Uterus (tissue), 4 donors: ENCODE measurements around the gene DDX3X. TPM values are rescaled to one million over a fixed set of nuclear protein-coding genes. Genes with fewer than 3 reads are reported as not detected.

ENCODE experiments used
- DNase-seq, 2 donors: peaks; one replicate each; pipeline ENCODE4 v3.0.0-alpha.2; 2019 to 2020
- H3K27ac ChIP-seq, 2 donors: fragments of 200-600 bp; sonication (generic); 1 replicate in 1 of 2; 2 replicates in 1 of 2; pipeline ENCODE4 v1.5.1; 2016 to 2018
- H3K27me3 ChIP-seq, 2 donors: fragments of 200-600 bp; sonication (generic); one replicate each; pipeline ENCODE4 v1.5.1; 2018 to 2019; ENCODE audit warnings: control low read depth in 1 of 2
- H3K36me3 ChIP-seq, 2 donors: fragments of 200-600 bp; sonication (generic); one replicate each; pipeline ENCODE4 v1.5.1; 2019; ENCODE audit warnings: control low read depth in 1 of 2
- H3K4me1 ChIP-seq, 2 donors: fragments of 200-600 bp; sonication (generic); one replicate each; pipeline ENCODE4 v1.5.1; 2018 to 2019; ENCODE audit warnings: control low read depth in 1 of 2
- H3K4me3 ChIP-seq, 2 donors: fragments of 200-600 bp; sonication (generic); 1 replicate in 1 of 2; 2 replicates in 1 of 2; pipeline ENCODE4 v1.5.1; 2018 to 2019; ENCODE audit warnings: mild to moderate bottlenecking in 1 of 2
- H3K9me3 ChIP-seq, 2 donors: fragments of 200-600 bp; sonication (generic); one replicate each; pipeline ENCODE4 v1.5.1; 2019; ENCODE audit warnings: control low read depth in 1 of 2
- CTCF ChIP-seq, 4 experiments: fragments of 200-600 bp in 2 of 4; fragments of 450-650 bp in 2 of 4; sonication (generic) in 2 of 4; IDR thresholded peaks; one replicate each; pipeline ENCODE4 v1.5.1; 2016 to 2019; ENCODE audit warnings: antibody characterized with exemption in 4 of 4, mild to moderate bottlenecking in 2 of 4, moderate library complexity in 1 of 4
- POLR2A ChIP-seq, 2 donors: fragments of 450-650 bp; IDR thresholded peaks; one replicate each; pipeline ENCODE4 v1.6.1; 2016; ENCODE audit warnings: antibody characterized with exemption in 2 of 2, mild to moderate bottlenecking in 1 of 2, moderate library complexity in 1 of 2
- intact Hi-C: fragments of 100-400 bp; cut with DNase I; formaldehyde crosslinking; loops from one replicate; pipeline ENCODE4 v1.15.1; 2023; ENCODE audit warnings: low total_unique reads
- total RNA-seq, 4 donors: library from RNA; depleted of rRNA in 3 of 4; stranded (reverse); fragments of >200 nt in 3 of 4; gene quantifications; one replicate each; pipeline versions ENCODE4 v1.1.0 to v1.2.4, GENCODE V29; 2014 to 2023
- donor health status: DM: yes; HTN: yes; CAD: no.

The DDX3X gene
- total RNA-seq, 4 donors from 2014 or later, result 124 to 387 (median 268) TPM

GRCh38 chrX:41350150-41350975, 16.4 kb downstream of the DDX3X start:
- H3K27me3 ChIP-seq, result no peaks in the 10 kb centered on the region
- H3K27ac ChIP-seq, result no peak overlapping the region
- H3K4me1 ChIP-seq, result no peaks in the 10 kb centered on the region
- H3K4me3 ChIP-seq, result no peak overlapping the region
- TF ChIP-seq CTCF (IDR thresholded peaks at IDR 0.05) (no peak), POLR2A (IDR thresholded peaks at IDR 0.05) (no peak)
- H3K9me3 ChIP-seq, result no peaks in the 10 kb centered on the region
- no peak for DNase-seq
- no peaks in the 10 kb centered on the region for H3K36me3 ChIP-seq
- intact Hi-C loops, result no loop called here

GRCh38 chrX:41350976-41351569, 17.1 kb downstream of the DDX3X start:
- H3K27me3 ChIP-seq, result no peaks in the 10 kb centered on the region
- no peaks in the 10 kb centered on the region for H3K4me1 ChIP-seq
- no peak overlapping the region for H3K27ac ChIP-seq
- no peaks in the 10 kb centered on the region for H3K9me3 ChIP-seq
- H3K4me3 ChIP-seq, result no peak overlapping the region
- TF ChIP-seq POLR2A (IDR thresholded peaks at IDR 0.05) (no peak), CTCF (IDR thresholded peaks at IDR 0.05) (no peak)
- no peak for DNase-seq
- intact Hi-C loops, result no loop called here
- H3K36me3 ChIP-seq, result no peaks in the 10 kb centered on the region

GRCh38 chrX:41351923-41352322, 18.0 kb downstream of the DDX3X start:
- no peak for DNase-seq
- intact Hi-C loops, result no loop called here

GRCh38 chrX:41352329-41352838, 18.4 kb downstream of the DDX3X start:
- Histone ChIP-seq H3K4me3 (no peak overlapping the region), H3K9me3 (no peaks in the 10 kb centered on the region), H3K36me3 (no peaks in the 10 kb centered on the region), H3K4me1 (no peaks in the 10 kb centered on the region), H3K27ac (no peak overlapping the region), H3K27me3 (no peaks in the 10 kb centered on the region)
- DNase-seq, result no peak
- intact Hi-C loops, result no loop called here
- TF ChIP-seq CTCF (IDR thresholded peaks at IDR 0.05) (no peak), POLR2A (IDR thresholded peaks at IDR 0.05) (no peak)

More at GRCh38 chrX:41351923-41352322, 18.0 kb downstream of the DDX3X start:
- Histone ChIP-seq H3K36me3 (no peaks in the 10 kb centered on the region), H3K9me3 (no peaks in the 10 kb centered on the region), H3K4me3 (no peak overlapping the region), H3K4me1 (no peaks in the 10 kb centered on the region), H3K27me3 (no peaks in the 10 kb centered on the region), H3K27ac (no peak overlapping the region)
- no peak for TF ChIP-seq CTCF (IDR thresholded peaks at IDR 0.05)
- TF ChIP-seq POLR2A (IDR thresholded peaks at IDR 0.05), result no peak

GRCh38 chrX:41353985-41354384, 20.0 kb downstream of the DDX3X start:
- Histone ChIP-seq H3K4me3 (no peak overlapping the region), H3K9me3 (no peaks in the 10 kb centered on the region), H3K36me3 (no peaks in the 10 kb centered on the region), H3K27ac (no peak overlapping the region), H3K27me3 (no peaks in the 10 kb centered on the region), H3K4me1 (no peaks in the 10 kb centered on the region)
- no peak for TF ChIP-seq POLR2A (IDR thresholded peaks at IDR 0.05)
- DNase-seq, result no peak
- intact Hi-C loops, result no loop called here
